HG02798 (cell line): ENCODE measurements around the gene MRPL11.

Experiments used
- ATAC-seq: cut with Tn5 transposase; IDR thresholded peaks from one replicate; pipeline ENCODE4 v1.9.1; 2021; ENCODE audit warnings: mild to moderate bottlenecking; ENCODE audit not compliant: unreplicated experiment, poor library complexity

MRPL11 gene

DNA sequence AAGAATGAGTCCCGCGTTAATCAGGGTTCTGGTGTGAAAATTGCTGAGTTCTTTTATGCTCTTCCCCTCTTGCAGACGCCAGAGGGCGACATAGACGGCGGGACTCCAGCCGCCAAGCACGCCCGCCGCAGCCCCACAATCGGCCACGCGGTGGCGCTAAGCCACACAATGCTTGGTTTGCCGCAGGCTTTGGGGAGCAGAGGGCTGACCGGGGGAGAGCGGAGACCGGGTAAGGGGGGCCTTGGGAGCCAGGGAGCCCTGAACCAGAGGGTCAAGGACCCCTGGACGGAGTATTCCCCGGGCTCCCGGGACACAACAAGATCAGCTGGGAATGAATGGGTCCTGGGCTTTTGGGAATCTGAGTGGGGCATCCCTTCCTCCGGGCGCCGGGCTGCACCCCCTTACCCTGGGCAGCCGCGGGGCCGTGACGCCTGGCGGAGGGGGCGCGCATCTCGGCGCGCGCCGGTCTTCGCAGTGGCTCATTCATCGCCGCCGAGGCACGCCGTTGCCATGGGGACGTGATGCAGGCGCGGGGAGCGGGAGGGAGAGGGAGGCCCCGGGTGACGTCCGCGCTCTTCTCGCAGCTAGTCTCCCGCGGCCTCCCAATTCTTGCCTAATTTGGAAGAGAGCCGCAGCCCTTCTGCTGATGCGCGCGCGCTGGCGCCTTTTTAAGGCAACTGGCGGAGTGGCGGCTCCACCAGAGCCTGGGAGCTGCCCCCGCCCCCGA, 30.0 kb downstream of the MRPL11 start:
- ATAC-seq = peak; percentile 80

DNA sequence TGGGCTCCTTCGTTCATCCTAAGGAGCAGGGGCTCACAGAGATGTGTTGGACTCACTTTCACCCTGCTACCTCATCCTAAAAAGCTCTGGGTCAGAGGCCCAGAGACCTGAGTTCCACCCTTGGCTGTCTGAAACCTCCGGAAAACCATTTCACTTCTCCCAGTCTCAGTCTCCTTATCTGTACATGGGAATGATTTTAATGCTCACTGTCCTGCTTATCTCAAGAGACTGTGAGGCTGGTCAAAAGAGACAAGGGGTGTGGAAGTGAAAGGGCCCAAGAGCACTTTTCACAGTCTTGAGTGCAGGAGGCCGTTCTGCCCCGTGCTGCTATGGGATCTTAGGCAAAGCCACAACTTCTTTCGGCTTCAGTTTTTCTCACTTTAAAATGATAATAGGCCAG, 31.0 kb downstream of the MRPL11 start:
- ATAC-seq = no peak

DNA sequence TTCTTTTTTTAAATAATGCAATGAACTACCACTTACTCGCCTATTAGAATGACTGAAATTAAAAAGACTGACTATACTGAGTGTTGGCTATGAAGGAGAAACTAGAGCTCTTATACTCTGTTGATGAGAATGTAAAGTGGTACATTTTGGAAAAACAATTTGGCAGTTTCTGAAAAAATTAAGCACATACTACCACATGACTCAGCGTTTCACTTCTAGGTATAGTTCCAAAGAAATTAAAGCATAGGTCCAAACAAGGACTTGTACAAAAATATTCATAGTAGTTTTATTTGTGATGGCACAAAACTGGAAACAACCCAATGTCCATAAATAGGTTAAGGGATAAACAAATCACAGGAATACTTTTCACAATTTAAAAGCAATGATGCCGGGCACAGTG, 44.7 kb downstream of the MRPL11 start:
- ATAC-seq = no peak

DNA sequence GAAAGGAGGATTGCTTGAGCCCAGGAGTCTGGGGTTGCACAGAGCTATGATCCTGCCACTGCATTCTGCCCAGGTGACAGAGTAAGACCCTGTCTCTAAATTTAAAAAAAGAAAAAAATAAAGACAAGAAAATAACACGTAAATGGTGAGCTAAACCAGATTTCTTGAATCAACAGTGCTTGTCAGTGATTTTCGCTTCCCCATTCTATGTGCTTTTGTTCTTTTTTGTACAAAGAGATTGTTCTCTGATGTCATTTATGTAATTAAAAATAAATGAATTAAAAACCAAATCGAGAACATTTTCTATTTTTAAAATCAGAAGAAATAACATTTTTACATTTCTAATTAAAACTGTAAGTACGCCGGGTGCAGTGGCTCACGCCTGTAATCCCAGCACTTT, 47.3 kb downstream of the MRPL11 start:
- ATAC-seq = no peak

DNA sequence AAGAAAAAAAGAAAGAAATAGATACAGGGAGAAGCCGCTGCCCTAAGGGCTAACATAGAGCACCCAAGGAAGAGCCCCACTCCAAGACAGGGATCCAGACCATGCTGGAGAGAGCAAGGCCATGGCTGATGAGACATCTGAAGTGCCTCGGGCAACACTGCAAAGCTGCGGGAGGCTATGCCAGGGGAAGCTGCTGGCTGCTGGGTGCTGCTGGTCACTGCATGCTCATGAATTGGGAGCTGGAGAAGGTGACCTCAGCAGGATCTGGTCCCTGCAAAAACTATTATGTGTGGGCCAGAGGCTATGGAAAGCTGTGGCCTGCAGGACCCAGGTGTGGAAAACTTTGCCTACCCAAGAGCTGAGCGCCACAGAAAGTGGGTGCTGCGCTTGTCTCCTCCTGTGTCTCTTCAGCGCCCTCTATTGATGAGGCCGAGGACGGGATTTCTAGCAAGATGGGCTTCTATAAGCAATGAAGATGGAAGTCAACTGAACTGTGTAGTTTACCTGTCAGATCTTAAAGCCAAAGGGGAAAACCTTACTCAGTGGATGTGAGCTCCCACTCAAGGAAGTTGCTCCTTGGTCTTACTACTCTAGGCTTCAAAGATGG, 49.8 kb downstream of the MRPL11 start:
- ATAC-seq = no peak

- ATAC-seq = no peak
Measured at GRCh38 chr11:66386171-66387069, 52.2 kb downstream of the MRPL11 start.
